Left lung (tissue), 10 donors: Measurements from ENCODE around the gene LSG1. TPM values are rescaled to one million over a fixed set of nuclear protein-coding genes. Genes with fewer than 3 reads are reported as not detected.

Experiments used
- ATAC-seq: fragments of 200-7000 bp; cut with Tn5 transposase; one replicate; pipeline ENCODE4 v1.9.1; 2020; ENCODE audit warnings: moderate library complexity
- DNase-seq, 4 donors: peaks; one replicate each; pipeline ENCODE4 v3.0.0-alpha.2; 2013 to 2020
- H3K27ac ChIP-seq, 2 donors: fragments of 200-600 bp; sonication (generic) in 1 of 2; one replicate each; pipeline versions ENCODE4 v1.5.0 to v1.8.0; 2020 to 2021
- H3K27me3 ChIP-seq, 2 donors: fragments of 200-600 bp; sonication (generic) in 1 of 2; one replicate each; pipeline versions ENCODE4 v1.5.0 to v1.8.0; 2020 to 2021
- H3K36me3 ChIP-seq, 2 donors: fragments of 200-600 bp; sonication (generic) in 1 of 2; one replicate each; pipeline versions ENCODE4 v1.5.0 to v1.8.0; 2020 to 2021
- H3K4me1 ChIP-seq, 2 donors: fragments of 200-600 bp; one replicate each; pipeline ENCODE4 v1.8.0; 2021
- H3K4me3 ChIP-seq, 2 donors: fragments of 200-600 bp; sonication (generic) in 1 of 2; one replicate each; pipeline versions ENCODE4 v1.5.0 to v1.8.0; 2020 to 2021; ENCODE audit warnings: mild to moderate bottlenecking in 1 of 2
- H3K9me3 ChIP-seq, 2 donors: fragments of 200-600 bp; sonication (generic) in 1 of 2; one replicate each; pipeline versions ENCODE4 v1.5.0 to v1.8.0; 2020 to 2021
- CTCF ChIP-seq, 2 donors: fragments of 200-600 bp; sonication (generic) in 1 of 2; IDR thresholded peaks; one replicate each; pipeline versions ENCODE4 v1.5.0 to v1.8.0; 2021; ENCODE audit warnings: antibody characterized with exemption in 2 of 2
- intact Hi-C, 2 donors: fragments of 100-400 bp; cut with DNase I; formaldehyde crosslinking; loops; one replicate each; pipeline versions ENCODE4 v1.11.2 to v1.14.2; 2022
- polyA plus RNA-seq, 6 donors: library from polyadenylated mRNA; unstranded; fragments of 120-200 nt; gene quantifications; one replicate each; pipeline ENCODE4 v1.2.1, GENCODE V29; 2013; ENCODE audit not compliant: insufficient read length in 6 of 6
- total RNA-seq, 2 donors: library from RNA; stranded (reverse); fragmentation: NEBNext Ultra II Directional; extraction: Animal tissue kit (Norgen Biotek cat#: 25700); gene quantifications; one replicate each; pipeline ENCODE4 v1.2.1, GENCODE V29; 2021
- donor health status: DM: no; HTN: yes; CAD: no.
- donor health status: DM: no; HTN: no; CAD: no.

LSG1 gene
- total and polyA plus RNA-seq, 8 donors: 18.2 to 74.0 (median 46.9) TPM

GRCh38 chr3:194654443-194654842, 17.5 kb downstream of the LSG1 start:
- H3K27me3 ChIP-seq: no peaks in the 10 kb centered on the region
- H3K36me3 ChIP-seq: peaks cover 0 to 89% of the 10 kb centered on the region in 2 donors
- no peaks in the 10 kb centered on the region for H3K4me1 ChIP-seq
- TF ChIP-seq CTCF (IDR thresholded peaks at IDR 0.05): no peak
- intact Hi-C loops: no loop called here
- ATAC-seq (no peak), DNase-seq (no peak)
- no peaks in the 10 kb centered on the region for H3K9me3 ChIP-seq
- no peak overlapping the region for H3K27ac ChIP-seq
- H3K4me3 ChIP-seq: no peak overlapping the region

DNA sequence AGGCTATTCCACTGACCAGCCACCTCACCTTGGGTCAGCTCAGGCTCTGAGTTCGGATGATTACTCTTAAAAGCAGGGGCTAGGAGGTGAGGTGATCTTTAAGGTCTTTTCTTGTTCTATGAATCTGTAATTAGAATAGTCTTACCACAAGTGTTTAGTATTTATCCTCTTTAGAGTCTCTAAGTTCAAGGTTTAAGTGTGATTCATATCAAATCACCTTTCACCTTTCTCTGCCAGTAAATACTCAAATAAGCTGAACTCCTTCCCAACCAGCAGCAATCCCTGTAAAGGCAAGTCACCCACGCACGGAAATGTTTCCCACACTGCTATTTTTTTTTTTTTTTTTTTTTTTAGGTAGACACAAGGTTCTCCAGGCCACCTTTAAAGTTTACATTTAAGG, 24.2 kb downstream of the LSG1 start:
- DNase-seq (no peak), ATAC-seq (no peak)
- intact Hi-C loops: no loop called here
- Histone ChIP-seq H3K27me3 (no peaks in the 10 kb centered on the region), H3K27ac (no peak overlapping the region), H3K4me3 (no peak overlapping the region), H3K36me3 (peaks cover 0 to 97% of the 10 kb centered on the region in 2 donors), H3K4me1 (no peaks in the 10 kb centered on the region), H3K9me3 (no peaks in the 10 kb centered on the region)
- no peak for TF ChIP-seq CTCF (IDR thresholded peaks at IDR 0.05)

GRCh38 chr3:194642769-194643168, 29.2 kb downstream of the LSG1 start:
- Histone ChIP-seq H3K27ac (no peak overlapping the region), H3K36me3 (peaks cover 0 to 82% of the 10 kb centered on the region in 2 donors), H3K4me1 (no peaks in the 10 kb centered on the region), H3K9me3 (no peaks in the 10 kb centered on the region), H3K27me3 (no peaks in the 10 kb centered on the region), H3K4me3 (no peak overlapping the region)
- ATAC-seq (no peak), DNase-seq (no peak)
- TF ChIP-seq CTCF (IDR thresholded peaks at IDR 0.05): no peak
- intact Hi-C loops: no loop called here

DNA sequence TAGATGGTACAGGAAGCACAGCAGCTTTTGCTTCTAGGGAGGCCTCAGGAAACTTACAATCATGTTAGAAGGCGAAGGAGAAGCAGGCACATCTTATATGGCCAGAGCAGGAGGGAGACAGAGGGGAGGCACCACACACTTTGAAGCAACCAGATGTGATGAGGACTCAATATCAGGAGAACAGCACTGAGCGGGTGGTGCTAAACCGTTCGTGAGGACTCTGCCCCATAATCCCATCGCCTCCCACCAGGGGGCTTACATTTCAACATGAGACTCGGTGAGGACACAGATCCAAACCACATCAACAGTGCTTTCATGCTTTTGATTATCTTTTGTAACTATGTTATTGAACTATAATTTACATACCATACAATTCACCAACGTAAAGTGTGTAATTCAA, 31.2 kb downstream of the LSG1 start:
- H3K36me3 ChIP-seq: peaks cover 0 to 64% of the 10 kb centered on the region in 2 donors
- DNase-seq (no peak), ATAC-seq (peak; percentile 21)
- H3K9me3 ChIP-seq: no peaks in the 10 kb centered on the region
- intact Hi-C loops: no loop called here
- H3K4me1 ChIP-seq: no peaks in the 10 kb centered on the region
- H3K27ac ChIP-seq: peak overlapping the region in 1 of 2 donors; percentile 70
- peak in 1 of 2 donors; percentile 7 for TF ChIP-seq CTCF (IDR thresholded peaks at IDR 0.05)
- H3K4me3 ChIP-seq: no peak overlapping the region
- no peaks in the 10 kb centered on the region for H3K27me3 ChIP-seq

DNA sequence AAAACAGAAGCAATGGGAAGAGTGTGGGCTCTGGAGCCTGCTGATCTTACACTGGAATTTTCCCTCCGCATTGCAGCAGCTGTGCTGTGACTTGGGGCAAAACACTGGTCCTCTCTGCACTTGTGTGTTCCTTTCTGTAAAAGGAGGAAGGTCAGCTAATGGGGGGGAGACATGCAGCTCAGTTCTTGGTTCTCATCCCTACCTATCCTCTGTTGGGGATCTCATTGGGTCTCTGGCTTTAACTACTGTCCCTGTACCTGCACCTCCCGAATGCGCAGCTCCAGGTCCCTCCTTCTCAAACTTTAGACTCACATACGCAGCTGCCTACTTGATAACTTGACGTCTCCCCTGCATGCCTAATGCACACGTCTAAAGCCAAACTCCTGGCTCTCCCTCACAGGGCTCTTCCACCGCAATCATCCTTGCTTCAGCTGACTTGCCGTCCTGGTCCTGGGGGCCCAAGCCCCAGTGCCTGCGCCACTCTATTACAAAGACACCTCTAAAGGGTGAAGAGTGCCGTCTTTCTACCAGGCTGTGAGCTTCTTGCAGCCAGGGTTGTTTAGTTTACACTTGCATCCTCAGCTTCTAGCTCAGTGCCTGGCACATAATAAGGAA, 32.9 kb downstream of the LSG1 start:
- DNase-seq (no peak), ATAC-seq (no peak)
- TF ChIP-seq CTCF (IDR thresholded peaks at IDR 0.05): no peak
- Histone ChIP-seq H3K4me3 (no peak overlapping the region), H3K27me3 (no peaks in the 10 kb centered on the region), H3K27ac (peak overlapping the region in 1 of 2 donors; percentile 70), H3K36me3 (peaks cover 0 to 49% of the 10 kb centered on the region in 2 donors), H3K4me1 (no peaks in the 10 kb centered on the region), H3K9me3 (no peaks in the 10 kb centered on the region)
- intact Hi-C loops: no loop called here
